Cardiac fibroblast (primary cell): ENCODE measurements around the gene KCNH6.

ENCODE experiments used
- DNase-seq, 2 donors: peaks; one replicate each; pipeline versions ENCODE4 v3.0.0 to v3.0.0-alpha.2; 2010; ENCODE audit warnings: low read depth in 2 of 2
- H3K4me3 ChIP-seq, 2 donors: replicated peaks in 1 of 2; 1 replicate in 1 of 2; 2 replicates in 1 of 2; pipeline ENCODE4 v1.5.1; 2011; ENCODE audit warnings: low read depth in 2 of 2, low read length in 2 of 2, mild to moderate bottlenecking in 2 of 2, moderate library complexity in 1 of 2
- TF ChIP-seq, protein P1 (sequence below): IDR thresholded peaks from one replicate; pipeline ENCODE4 v1.5.1; 2011; ENCODE audit warnings: low read depth, mild to moderate bottlenecking, low read length, inconsistent platforms

Gene KCNH6

DNA sequence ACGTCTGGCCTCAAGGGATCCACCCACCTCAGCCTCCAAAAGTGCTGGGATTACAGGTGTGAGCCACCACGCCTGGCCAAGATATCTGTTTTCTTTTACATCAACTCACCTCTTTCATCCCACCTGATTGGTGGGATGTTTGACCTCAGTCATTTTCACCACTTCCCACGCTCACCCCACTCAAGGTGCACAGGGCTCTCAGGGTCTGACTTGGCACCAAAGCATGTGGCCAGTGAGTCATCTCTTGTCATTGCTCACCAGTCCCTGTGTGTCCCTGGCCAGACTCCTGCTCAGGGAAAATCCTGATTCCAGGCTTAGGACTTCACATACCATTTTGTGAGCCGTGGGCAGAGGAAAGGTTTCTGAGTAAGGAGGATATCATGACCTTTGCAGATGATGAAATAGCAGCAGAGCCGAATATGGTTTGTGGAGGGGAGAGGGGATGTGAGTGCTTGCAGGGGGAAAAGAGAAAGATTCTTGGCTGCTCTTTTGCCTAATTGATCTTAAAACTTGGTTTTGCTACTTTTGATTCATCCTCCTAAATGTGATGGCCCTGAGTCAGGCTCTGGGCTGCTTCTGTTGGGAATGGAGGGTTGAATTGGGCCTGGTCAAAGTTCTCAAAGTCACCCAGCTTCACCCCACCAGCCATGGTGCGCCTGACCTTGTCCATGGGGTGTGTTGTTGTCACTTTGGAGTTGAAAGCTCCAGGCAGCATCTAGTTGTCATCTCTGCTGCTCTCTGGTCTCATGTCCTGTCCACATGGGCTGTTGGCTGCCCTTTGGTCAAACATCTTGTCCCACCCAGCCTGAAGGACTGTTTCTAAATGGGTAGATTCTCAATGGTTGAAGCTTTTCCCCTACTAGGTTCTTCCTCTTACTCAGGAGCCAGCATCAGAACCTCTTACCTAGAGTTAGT lies 6.0 kb upstream of the KCNH6 start:
- H3K4me3 ChIP-seq = no peak overlapping the region
- DNase-seq = peak; percentile 14 to 54
- TF ChIP-seq, protein P1, sequence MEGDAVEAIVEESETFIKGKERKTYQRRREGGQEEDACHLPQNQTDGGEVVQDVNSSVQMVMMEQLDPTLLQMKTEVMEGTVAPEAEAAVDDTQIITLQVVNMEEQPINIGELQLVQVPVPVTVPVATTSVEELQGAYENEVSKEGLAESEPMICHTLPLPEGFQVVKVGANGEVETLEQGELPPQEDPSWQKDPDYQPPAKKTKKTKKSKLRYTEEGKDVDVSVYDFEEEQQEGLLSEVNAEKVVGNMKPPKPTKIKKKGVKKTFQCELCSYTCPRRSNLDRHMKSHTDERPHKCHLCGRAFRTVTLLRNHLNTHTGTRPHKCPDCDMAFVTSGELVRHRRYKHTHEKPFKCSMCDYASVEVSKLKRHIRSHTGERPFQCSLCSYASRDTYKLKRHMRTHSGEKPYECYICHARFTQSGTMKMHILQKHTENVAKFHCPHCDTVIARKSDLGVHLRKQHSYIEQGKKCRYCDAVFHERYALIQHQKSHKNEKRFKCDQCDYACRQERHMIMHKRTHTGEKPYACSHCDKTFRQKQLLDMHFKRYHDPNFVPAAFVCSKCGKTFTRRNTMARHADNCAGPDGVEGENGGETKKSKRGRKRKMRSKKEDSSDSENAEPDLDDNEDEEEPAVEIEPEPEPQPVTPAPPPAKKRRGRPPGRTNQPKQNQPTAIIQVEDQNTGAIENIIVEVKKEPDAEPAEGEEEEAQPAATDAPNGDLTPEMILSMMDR = no peak

DNA sequence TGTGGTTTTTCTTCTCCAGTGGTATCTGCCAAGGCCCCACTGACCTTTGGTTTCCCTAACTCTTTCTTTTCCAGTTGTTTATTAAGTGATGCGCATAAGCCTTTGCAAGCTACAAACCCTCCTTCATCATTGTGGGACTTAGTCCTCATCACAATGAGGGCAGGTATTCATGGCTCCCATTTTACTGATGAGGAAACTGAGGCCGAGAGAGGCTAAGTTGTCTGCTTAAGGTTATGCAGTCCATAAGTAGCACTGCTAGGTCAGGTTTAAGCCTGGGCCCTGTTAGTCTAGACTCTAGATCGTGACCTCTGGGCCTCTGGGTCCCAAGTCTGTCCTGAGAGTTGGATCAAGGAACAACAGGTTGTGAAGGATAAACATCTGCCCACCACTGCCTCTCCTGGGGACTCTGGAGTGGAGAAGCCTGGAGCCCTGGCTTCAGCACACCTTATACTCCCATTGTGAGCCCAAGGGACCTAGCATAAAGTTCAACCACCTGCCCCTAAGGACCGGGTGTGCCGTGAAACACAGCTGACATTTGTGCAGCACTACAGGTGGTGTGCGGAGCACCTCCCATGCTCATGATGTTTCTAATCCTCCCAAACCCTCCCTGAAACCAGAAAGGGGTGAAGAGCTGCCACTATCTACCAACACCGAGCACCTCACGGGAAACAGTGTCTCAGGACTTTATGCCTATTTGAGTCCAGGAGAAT lies 5.2 kb upstream of the KCNH6 start:
- DNase-seq = no peak

DNA sequence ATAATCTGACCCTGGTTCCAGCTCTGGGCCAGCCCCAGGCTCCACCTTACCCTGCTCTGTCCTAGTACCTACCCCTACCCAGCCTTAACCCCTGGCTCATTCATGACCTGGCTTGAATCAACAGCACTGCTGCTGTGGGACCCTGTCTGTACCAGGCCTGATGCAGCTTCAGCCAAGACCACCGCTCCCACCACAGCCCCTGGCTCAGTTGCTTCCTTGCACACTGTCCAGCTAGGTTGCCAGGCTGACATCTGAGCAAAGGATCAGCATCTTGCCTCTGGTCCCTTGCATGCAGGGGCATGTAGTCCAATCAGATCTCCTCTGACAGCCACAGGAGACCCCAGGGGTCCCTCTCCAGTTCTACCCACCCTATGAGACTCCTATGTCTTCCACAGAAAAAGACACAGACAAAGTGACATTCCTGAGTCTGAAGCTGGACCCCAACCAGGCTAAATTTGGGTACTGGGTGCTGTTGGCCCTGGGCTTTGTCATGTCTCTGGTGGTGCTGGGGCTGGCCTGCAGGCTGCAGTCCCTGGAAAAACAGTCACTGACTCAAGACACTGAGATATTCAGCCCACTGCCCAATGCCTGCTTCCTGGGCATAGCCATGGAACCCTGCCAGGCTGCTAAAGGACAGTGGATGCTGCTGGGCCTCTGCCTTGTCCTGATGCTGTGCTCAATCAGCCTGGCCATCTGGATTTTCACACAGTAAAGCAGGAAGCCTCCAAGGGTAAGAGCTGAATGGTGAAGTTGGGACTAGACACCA lies 3.9 kb upstream of the KCNH6 start:
- no peak for DNase-seq
- TF ChIP-seq, protein P1 = no peak
- no peak overlapping the region for H3K4me3 ChIP-seq

More for the DNA sequence above, 5.2 kb upstream of the KCNH6 start:
- TF ChIP-seq, protein P1 = no peak
- no peak overlapping the region for H3K4me3 ChIP-seq

DNA sequence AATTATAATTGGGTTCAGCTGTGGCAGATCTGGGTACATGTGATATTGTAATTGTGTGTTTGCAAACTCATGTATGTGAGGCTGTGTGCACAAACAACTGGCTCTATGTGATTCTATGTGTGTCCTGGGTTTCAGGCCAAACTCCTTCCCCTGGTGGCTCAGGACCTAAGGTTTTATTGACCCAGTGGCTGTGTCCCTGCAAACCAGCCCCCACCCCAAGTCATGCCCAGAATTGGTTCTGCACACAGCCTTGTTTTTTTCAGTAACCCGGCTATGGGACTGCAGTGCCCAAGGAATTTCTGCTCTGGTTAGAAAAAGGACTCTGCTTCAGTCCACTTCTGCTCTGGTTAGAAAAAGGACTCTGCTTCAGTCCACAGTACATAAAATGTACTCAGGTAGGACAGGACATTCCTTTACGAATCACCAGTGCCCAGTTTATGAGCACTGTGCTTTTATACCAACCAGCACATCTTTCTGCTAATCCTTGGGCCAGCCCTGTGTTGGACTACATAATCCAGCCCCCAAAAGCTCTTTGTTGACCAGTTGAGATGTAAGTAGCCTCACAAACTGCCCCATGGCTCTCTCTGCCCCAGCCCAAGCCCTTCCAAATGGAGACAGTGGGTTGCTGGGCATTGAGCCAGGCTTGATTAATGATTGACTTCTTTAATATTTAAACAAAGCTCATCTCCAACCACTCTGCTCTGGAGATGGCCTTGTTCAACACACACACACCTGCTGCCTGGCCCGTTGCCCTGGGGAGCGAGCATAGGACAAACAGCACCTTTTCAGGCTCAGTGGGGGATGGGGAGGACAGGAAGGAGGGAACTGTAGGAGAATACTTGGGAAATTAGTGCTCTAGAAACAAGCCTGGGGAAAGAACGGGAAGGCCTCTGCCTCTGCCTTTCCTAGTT lies 2.9 kb upstream of the KCNH6 start:
- DNase-seq = no peak
- TF ChIP-seq, protein P1 = no peak
- no peak overlapping the region for H3K4me3 ChIP-seq

DNA sequence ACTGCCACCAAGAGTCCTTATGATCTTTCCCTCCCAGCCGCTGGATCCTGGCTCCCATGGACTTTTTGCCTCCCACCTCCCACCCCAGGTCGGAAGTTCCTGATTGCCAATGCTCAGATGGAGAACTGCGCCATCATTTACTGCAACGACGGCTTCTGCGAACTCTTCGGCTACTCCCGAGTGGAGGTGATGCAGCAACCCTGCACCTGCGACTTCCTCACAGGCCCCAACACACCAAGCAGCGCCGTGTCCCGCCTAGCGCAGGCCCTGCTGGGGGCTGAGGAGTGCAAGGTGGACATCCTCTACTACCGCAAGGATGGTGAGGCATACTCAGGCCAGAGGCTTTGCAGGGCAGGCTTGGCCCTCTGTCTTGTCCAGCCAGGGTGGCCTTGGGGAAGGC lies 893 bp downstream of the KCNH6 start:
- no peak for DNase-seq
- no peak overlapping the region for H3K4me3 ChIP-seq
- TF ChIP-seq, protein P1 = no peak
